HG03520 (cell line): ENCODE measurements around the gene GAREM2.
"Not testable (repeated sequence)": the region's sequence is repeated elsewhere in the genome, so short reads cannot be mapped to it uniquely, and the experiment has no call there.

Experiments
- ATAC-seq: cut with Tn5 transposase; IDR thresholded peaks from one replicate; pipeline ENCODE4 v1.9.1; 2021; ENCODE audit warnings: mild to moderate bottlenecking, moderate library complexity; ENCODE audit not compliant: unreplicated experiment

GAREM2 gene

DNA sequence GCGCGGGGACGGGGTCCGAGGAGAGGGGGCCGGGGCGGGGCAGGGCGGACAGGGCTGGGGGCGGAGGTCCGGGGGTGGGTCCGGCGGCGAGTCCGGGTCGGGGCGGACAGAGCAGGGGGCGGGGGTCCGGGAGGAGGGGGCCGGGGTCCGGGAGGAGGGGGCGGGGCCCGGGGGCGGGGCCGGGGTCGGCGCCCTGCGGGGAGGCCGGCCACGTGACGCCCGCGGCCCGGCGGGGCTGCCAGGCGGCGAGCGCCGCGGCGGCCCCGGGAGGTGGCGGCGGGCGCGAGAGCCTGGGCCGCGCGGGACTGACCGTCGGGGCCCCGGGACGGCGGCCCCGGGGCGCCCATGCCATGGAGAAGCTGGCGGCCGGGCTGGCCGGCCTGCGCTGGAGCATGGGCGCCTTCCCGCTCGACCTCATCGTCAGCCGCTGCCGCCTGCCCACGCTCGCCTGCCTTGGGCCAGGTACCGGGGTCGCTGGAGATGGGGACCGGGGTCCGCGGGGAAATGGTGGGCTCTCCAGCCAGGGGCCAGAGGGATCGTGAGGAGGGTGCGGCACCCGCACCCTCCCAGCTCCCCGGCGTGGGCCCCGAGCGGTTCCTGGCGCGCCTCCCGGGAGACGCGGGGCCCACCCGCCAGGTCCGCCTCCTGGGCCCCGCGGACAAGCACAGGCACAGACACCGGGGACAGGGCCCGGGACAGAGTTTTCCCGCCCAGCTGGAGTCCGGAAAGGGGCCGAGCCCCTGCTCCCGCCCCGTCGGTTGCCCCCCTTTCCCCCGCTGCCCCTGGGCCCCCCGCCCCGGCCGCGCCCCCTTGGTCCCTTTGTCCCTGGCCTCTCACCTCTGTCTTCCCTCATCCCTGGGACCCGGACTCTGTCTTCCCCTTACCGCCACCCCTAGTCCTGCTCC is at the start of gene GAREM2:
Gene GAREM2, plus strand, starts transcription at position 218 of the 905 bp plus-strand sequence. Its CDS starts 133 bp downstream, at position 351.
- ATAC-seq, result no peak

GRCh38 chr2:26123426-26123825 is 49.5 kb upstream of the GAREM2 start:
- no peak for ATAC-seq

GRCh38 chr2:26126074-26126473 is 46.8 kb upstream of the GAREM2 start:
- no peak for ATAC-seq

- no peak for ATAC-seq
These were observed 44.7 kb upstream of the GAREM2 start for GRCh38 chr2:26128176-26128575.

DNA sequence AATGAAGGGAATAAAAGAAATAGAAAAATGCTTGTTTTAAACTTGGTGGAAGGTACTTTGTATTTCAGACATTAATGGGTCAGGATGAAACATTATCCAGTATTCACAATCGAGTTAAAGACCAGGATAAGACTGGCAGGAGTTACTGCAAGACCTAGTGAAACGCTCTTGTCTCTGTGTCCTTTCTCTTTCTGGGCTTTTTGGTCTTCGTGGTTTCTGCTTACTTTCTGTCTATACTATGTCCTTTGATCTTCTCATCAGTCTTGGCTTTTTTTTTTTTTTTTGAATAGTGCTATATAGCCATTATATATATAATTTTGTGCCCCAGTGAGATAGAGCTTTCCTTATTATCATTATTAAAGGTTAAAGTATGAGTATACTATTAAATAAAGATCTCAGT is 42.1 kb upstream of the GAREM2 start:
- ATAC-seq, result no peak

- ATAC-seq, result no peak
These were observed 36.4 kb upstream of the GAREM2 start for GRCh38 chr2:26136451-26136850.

GRCh38 chr2:26139269-26140183 is 33.4 kb upstream of the GAREM2 start:
- ATAC-seq, result no peak

DNA sequence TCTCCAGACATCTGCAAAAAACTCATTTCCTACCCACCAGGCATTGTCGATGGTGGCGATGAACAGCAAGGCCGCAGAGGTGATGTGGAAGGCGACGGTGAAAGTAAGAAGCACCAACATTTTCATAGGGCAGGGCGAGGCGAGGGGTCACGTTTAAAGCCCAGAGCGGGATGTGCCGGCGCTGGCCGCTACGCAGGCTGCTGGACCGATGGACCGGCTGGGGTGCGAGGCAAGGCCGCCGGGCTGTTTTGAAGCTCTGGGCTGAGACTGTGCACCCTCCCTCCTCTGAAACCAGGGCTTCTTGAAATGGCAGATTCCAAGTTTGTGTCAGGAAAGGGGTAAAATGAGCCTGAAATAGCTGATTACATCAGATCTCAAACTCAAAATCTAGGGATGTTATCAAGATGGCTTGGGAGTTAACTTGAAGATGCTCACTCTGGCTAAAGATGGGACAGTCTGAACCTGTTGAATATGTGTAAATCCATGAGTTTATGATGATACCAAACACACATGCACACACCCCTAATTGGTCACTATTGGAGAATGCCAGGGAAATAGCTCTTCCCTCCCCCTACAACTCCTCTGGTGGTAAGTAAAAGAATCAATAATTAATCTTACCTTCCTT is 31.6 kb upstream of the GAREM2 start:
- no peak for ATAC-seq

DNA sequence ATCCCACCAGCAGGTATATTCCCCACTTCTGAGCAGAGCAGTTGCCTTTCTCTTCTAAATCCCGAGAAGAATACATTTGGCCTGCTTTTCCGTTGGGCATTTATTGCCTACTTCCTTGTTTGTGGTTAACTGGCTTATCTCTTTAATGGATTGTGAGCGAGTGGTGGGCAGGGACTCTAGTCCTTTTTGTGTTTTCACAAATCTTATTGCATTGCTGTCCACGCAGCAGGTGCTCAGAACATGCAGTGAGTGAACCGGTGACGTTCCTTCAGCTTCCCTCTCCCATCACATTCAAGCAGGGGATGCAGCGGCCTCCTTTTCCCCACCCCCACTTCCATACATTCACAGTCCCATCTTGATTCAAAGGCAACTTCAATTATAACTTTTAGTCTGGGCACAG is 28.9 kb upstream of the GAREM2 start:
- no peak for ATAC-seq

DNA sequence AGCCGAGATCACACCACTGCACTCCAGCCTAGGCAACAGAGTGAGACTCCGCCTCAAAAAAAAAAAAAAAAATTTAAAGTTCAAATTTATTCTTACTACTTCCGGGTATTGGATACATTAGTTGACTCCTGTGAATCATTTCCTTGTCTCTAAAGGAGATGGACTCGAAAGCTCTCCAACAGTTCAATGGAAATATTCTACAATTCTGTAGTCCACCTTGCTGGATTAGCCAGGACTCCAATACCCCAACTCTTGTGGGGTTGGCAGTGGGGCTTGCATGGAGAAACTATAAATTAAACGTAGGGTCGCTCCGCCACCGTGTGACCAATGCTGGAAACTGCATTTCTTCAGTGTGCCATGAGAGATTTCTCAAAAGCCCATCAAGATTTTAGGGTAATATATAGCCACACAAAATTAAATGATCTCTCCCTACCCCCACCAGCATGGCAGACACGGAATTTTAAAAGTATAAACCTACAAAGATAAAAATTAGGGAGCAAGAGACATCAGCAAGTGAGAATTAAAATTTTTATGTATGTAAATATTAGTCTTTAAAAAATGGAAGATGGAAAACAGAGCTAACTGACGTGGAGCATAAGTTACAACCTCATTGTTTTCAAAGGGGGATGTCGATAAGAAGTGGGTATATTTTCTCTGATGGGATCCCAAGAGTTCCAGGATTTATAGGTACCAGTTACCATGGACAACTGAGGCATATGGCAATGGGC is 27.8 kb upstream of the GAREM2 start:
- ATAC-seq, result no peak

DNA sequence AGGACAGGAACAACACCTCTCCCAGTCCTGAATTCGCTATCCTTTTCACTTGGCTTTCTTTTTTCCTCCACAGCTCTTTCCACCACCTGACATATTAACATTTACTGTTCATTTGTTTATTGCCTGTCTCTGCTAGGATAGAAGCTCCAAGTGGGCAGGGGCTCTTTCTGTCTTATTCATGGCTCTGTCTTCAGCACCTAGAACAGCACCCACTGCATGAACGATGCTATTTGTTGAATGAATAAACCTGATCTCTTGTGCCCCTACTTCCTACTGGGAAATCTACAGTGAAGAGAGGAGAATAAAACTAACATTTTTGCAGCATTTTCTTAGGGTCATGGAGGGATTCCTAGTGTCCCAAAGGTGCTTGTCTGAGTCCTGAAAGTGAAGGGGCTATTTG is 24.4 kb upstream of the GAREM2 start:
- ATAC-seq, result no peak

DNA sequence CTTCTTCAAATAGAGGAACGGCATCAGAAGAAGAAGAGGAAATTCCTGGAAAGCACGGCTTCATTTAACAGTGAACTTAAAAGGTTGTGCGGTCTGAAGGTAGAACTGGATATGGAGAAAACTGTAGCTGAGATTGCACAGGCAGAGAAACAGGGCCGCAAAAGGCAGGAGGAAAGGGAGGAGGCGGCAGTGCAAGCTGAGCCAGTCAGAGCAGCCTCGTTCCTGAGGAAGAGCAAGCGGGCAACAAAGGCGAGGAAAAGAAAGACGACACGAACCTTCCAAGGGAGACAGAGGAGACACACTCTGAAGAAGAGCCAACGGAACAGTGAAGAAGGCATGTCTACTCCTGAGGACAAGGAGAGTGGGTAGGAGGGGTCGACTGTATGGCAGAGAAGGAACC is 22.6 kb upstream of the GAREM2 start:
- no peak for ATAC-seq

DNA sequence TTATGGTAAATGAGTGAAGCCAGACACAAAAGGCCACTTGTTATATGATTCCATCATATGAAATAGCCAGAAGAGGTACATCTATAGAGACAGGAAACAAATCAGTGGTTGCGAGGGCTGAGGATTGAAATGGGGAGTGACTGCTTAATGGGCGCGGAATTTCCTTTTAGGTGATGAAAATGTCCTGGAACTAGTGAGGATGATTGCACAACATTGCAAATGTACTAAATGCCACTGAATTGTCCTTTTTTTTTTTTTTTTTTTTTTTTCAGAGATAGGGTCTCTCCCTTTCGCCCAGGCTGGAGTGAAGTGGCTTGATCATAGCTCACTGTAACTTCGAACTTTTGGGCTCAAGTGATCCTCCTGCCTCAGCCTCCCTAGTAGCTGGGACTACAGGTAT is 15.3 kb upstream of the GAREM2 start:
- ATAC-seq, result no peak

GRCh38 chr2:26161926-26162325 is 11.0 kb upstream of the GAREM2 start:
- no peak for ATAC-seq

DNA sequence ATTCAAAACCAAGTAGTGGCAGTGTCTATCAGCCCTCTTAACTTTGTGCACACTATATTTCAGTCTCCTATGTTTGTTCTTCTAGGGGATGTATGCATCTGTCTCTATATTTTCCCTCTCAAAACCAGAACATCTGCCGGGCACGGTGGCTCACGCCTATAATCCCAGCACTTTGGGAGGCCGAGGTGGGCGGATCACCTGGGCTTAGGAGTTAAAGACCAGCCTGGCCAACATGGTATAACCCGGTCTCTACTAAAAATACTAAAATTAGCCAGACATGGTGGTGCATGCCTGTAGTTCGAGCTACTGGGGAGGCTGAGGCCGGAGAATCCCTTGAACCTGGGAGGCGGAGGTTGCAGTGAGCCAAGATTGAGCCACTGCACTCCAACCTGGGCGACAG is 9.9 kb upstream of the GAREM2 start:
- no peak for ATAC-seq

DNA sequence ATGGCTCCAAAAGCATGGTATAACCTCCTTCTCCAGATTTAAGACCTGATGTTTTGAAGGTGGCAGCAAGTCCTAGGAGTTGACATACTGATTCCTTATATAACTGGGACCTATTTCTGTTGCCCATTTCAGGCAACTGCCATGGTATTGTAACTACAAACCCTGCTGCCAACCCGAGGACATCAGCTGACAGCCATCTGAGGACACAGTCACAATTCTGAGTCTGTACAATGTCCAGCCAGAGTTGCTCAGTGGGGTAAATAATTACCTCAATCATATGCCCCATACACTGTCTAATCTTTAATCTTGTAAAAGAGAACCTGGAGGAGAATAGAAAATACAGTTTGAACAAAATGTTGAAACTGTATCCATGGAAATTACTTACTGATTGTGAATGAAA is 8.7 kb upstream of the GAREM2 start:
- no peak for ATAC-seq

GRCh38 chr2:26164641-26165211 is 8.2 kb upstream of the GAREM2 start:
- ATAC-seq, result no peak

DNA sequence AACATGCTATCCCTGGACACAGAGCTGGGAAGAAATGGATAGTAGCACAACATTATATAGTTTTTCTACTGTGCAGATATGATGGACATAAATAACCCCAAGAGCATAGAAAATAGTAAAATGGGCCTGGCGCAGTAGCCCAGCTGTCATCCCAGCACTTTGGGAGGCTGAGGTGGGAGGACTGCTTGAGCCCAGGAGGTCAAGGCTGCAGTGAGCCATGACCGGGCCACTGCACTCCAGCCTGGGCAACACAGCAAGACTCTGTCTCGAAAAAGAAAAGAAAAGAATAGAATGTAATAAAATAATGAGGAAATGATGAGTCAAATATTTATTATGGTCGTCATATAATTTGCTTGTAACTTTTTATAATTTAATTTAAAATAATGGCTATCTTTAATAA is 7.5 kb upstream of the GAREM2 start:
- no peak for ATAC-seq

GRCh38 chr2:26166541-26166940 is 6.3 kb upstream of the GAREM2 start:
- ATAC-seq, result not testable (repeated sequence)

DNA sequence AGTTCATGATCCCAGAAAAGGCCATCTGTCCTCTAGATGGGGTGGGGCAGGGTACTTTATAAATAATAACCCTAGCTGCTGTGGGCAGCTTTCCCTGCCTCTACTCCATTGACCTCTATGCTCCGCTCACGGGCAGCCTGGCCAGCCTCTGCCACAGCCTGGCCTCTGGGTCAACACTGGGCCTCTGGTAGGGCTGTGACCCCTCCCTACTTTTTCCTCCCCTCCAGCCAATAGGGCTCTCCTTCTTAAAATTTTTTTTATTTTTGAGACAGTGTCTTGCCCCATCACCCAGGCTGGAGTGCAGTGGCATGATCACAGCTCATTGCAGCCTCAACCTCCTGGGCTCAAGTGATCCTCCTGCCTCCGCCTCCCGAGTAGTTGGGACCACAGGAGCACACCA is 4.1 kb upstream of the GAREM2 start:
- no peak for ATAC-seq
